Heart right ventricle (tissue), 16 donors: ENCODE results near the gene ABR. TPM values are rescaled to one million over a fixed set of nuclear protein-coding genes. Genes with fewer than 3 reads are reported as not detected.

ENCODE experiments used
- ATAC-seq, 8 donors: fragments of 200-7000 bp; cut with Tn5 transposase; one replicate each; pipeline ENCODE4 v1.9.1; 2020; ENCODE audit warnings: mild to moderate bottlenecking in 8 of 8, moderate library complexity in 8 of 8, moderate number of reproducible peaks in 1 of 8
- DNase-seq, 2 donors: peaks; one replicate each; pipeline ENCODE4 v3.0.0-alpha.2; 2020
- H3K27ac ChIP-seq, 10 donors: fragments of 200-600 bp; sonication (generic) in 2 of 10; one replicate each; pipeline versions ENCODE4 v1.5.0 to v1.8.0; 2020 to 2022; ENCODE audit warnings: mild to moderate bottlenecking in 3 of 10
- H3K27me3 ChIP-seq, 7 donors: fragments of 200-600 bp; one replicate each; pipeline ENCODE4 v1.8.0; 2021 to 2022; ENCODE audit warnings: mild to moderate bottlenecking in 2 of 7
- H3K36me3 ChIP-seq, 9 donors: fragments of 200-600 bp; sonication (generic) in 1 of 9; one replicate each; pipeline versions ENCODE4 v1.5.0 to v1.8.0; 2020 to 2022; ENCODE audit warnings: mild to moderate bottlenecking in 2 of 9
- H3K4me1 ChIP-seq, 9 donors: fragments of 200-600 bp; sonication (generic) in 1 of 9; one replicate each; pipeline versions ENCODE4 v1.5.0 to v1.8.0; 2020 to 2022; ENCODE audit warnings: mild to moderate bottlenecking in 4 of 9
- H3K4me3 ChIP-seq, 10 donors: fragments of 200-600 bp; sonication (generic) in 2 of 10; one replicate each; pipeline versions ENCODE4 v1.5.0 to v1.8.0; 2020 to 2022; ENCODE audit warnings: mild to moderate bottlenecking in 7 of 10, moderate library complexity in 2 of 10
- H3K9me3 ChIP-seq, 11 donors: fragments of 200-600 bp in 10 of 11; sonication (generic) in 2 of 11; one replicate each; pipeline versions ENCODE4 v1.5.0 to v1.8.0; 2013 to 2022; ENCODE audit warnings: mild to moderate bottlenecking in 2 of 11, control low read depth in 1 of 11, moderate library complexity in 1 of 11
- CTCF ChIP-seq, 9 donors: fragments of 200-600 bp; sonication (generic) in 2 of 9; IDR thresholded peaks; one replicate each; pipeline versions ENCODE4 v1.5.0 to v1.8.0; 2021 to 2022; ENCODE audit warnings: antibody characterized with exemption in 9 of 9, mild to moderate bottlenecking in 5 of 9, moderate library complexity in 1 of 9
- WGBS, 2 donors: extraction: QIAGEN DNeasy Blood & Tissue Kit; methylation state at CpG; one replicate each; pipeline ENCODE4 v1.1.7; 2013; ENCODE audit warnings: inconsistent platforms in 1 of 2; 5-methylcytosine and 5-hydroxymethylcytosine counted together
- intact Hi-C, 10 donors: fragments of 100-400 bp; cut with DNase I; formaldehyde crosslinking; loops; one replicate each; pipeline versions ENCODE4 v1.11.1 to v1.14.2; 2022
- polyA plus RNA-seq, 2 donors: library from polyadenylated mRNA; stranded (reverse); fragments of 200-250 nt; gene quantifications; one replicate each; pipeline ENCODE4 v1.2.3, GENCODE V29; 2013
- total RNA-seq, 10 donors: library from RNA; stranded (reverse); fragmentation: NEBNext Ultra II Directional in 3 of 10; extraction: Animal tissue kit (Norgen Biotek cat#: 25700) in 3 of 10; gene quantifications; one replicate each; pipeline versions ENCODE4 v1.2.1 to v1.2.4, GENCODE V29; 2021 to 2023
- donor health status: Arrhythmogenic right ventricular cardiomyopathy.
- donor health status: ischemic (EF 13 %, LVEDD 7.1; RV severe dilation, severe dysfunction).
- donor health status: healthy with polysubstance abuse.
- donor health status: DM: no; HTN: yes; CAD: no.
- donor health status: DM: no; HTN: no; CAD: no.
- donor health status: ischemic (EF 25% LVEDD 6.9; RV normal size, moderate dysfunction).
- donor health status: ischemic (EF 25% LVEDD 5.7; RV mildly dilated, moderate dysfunction).
- donor health status: healthy.
- donor health status: DM: yes; HTN: yes; CAD: no.
- donor health status: Ischemic cardiomyopathy.
- donor health status: ischemic (EF 35%, LVEDD 5.7; RV mildly dilated, moderate dysfunction).
- donor health status: nonischemic (EF 11% LVEDD 7.7; RV severe dilation, severe dysfunction).
- donor health status: DM: yes; HTN: yes; CAD: no.
- donor health status: PGD.
- donor health status: ischemic (EF 29% LVEDD 5.4; RV normal size, mild dysfunction).
- donor health status: nonischemic (EF 23%, LVEDD 6.1; RV moderate dilation, normal function).

Gene ABR
- total and polyA plus RNA-seq, 12 donors: 49.1 to 173 (median 143) TPM

GRCh38 chr17:1126250-1126797 lies 53.5 kb downstream of the ABR start:
- no peak for DNase-seq
- peaks cover 7 to 40% (median 30%) of the 10 kb centered on the region in 9 donors for H3K4me1 ChIP-seq
- no peak for TF ChIP-seq CTCF (IDR thresholded peaks at IDR 0.05)
- H3K4me3 ChIP-seq: no peak overlapping the region
- no peaks in the 10 kb centered on the region for H3K27me3 ChIP-seq
- no peak overlapping the region for H3K27ac ChIP-seq
- peaks cover 0 to 13% (median 0%) of the 10 kb centered on the region in 9 donors for H3K36me3 ChIP-seq
- ATAC-seq: no peak
- intact Hi-C loops: loop anchor here in 2 of 10 donors (10.0 kb wide), 1 partner anchor 208 kb away; no protein-coding TSS in a partner anchor
- H3K9me3 ChIP-seq: peaks cover 0 to 7% (median 0%) of the 10 kb centered on the region in 11 donors
- 88 to 91% methylated on average over 25 to 26 of the region's 26 CpGs for WGBS, 2 donors

- peaks cover 0 to 13% (median 0%) of the 10 kb centered on the region in 9 donors for H3K36me3 ChIP-seq
- intact Hi-C loops: loop anchor here in 4 of 10 donors (2.0 to 10.0 kb wide), 2 partner anchors 61 to 209 kb away; no protein-coding TSS in a partner anchor
- no peak for DNase-seq
Observed at GRCh38 chr17:1125788-1126145, 54.0 kb downstream of the ABR start.

GRCh38 chr17:1124896-1125787 lies 54.6 kb downstream of the ABR start:
- Histone ChIP-seq H3K27me3 (no peaks in the 10 kb centered on the region), H3K9me3 (peaks cover 0 to 7% (median 0%) of the 10 kb centered on the region in 11 donors), H3K4me3 (no peak overlapping the region), H3K4me1 (peaks cover 7 to 44% (median 36%) of the 10 kb centered on the region in 9 donors), H3K27ac (no peak overlapping the region), H3K36me3 (peaks cover 0 to 13% (median 0%) of the 10 kb centered on the region in 9 donors)
- no peak for TF ChIP-seq CTCF (IDR thresholded peaks at IDR 0.05)
- DNase-seq: no peak
- WGBS, 2 donors: 92% methylated on average over 51 to 53 of the region's 53 CpGs
- no peak for ATAC-seq
- intact Hi-C loops: loop anchor here in 6 of 10 donors (2.0 to 10.0 kb wide), 4 partner anchors 62 to 210 kb away; no protein-coding TSS in a partner anchor

More at GRCh38 chr17:1125788-1126145, 54.0 kb downstream of the ABR start:
- Histone ChIP-seq H3K4me3 (no peak overlapping the region), H3K27me3 (no peaks in the 10 kb centered on the region), H3K4me1 (peaks cover 7 to 44% (median 36%) of the 10 kb centered on the region in 9 donors), H3K9me3 (peaks cover 0 to 7% (median 0%) of the 10 kb centered on the region in 11 donors), H3K27ac (no peak overlapping the region)
- no peak for ATAC-seq
- whole genome bisulfite sequencing, 2 donors: 84% methylated on average over 11 of the region's 11 CpGs
- TF ChIP-seq CTCF (IDR thresholded peaks at IDR 0.05): no peak
